ENCODE data around the gene TADA1. TPM values are rescaled to one million over a fixed set of nuclear protein-coding genes. Genes with fewer than 3 reads are reported as not detected.

TADA1 gene
- polyA plus RNA-seq, 1 of the 3 experiments (the other 2 are of a cell fraction): 9.3 TPM

DNA sequence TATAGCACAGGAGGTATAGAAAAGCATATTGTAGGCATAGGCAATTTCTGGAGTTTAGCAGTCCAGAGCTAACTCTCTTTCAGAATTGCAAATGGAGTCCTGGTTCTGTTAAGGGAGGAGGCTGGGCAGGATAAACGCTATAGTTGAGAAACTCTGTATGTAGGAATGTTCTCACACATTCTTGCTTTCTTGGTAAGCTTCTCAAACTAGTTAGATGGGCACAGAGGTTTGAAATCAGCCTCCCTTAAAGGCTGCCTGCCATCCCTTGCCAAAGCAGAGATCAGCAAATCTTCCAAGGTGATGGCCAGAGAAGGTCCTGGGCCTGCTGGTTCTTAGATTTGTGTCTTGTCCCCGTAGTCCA lies 42.9 kb upstream of the TADA1 start:
- Histone ChIP-seq H3K36me3 (replicated peaks in 1 of 2; ENCODE audit: control insufficient read depth in 1 of 2, insufficient read depth in 2 of 2, low read length in 1 of 2) (no peaks in the 10 kb centered on the region), H3K9ac (no peak overlapping the region), H3K4me2 (no peak overlapping the region), H3K27ac (ENCODE audit: low read depth in 2 of 2, low read length in 1 of 2) (no peak overlapping the region), H3K27me3 (ENCODE audit: insufficient read depth) (peaks cover 44% of the 10 kb centered on the region), H3F3A (replicated peaks; ENCODE audit: insufficient read depth) (no peaks in the 10 kb centered on the region), H3K9me2 (no peaks in the 10 kb centered on the region), H3K9me3 (no peaks in the 10 kb centered on the region), H3K79me2 (ENCODE audit: insufficient read depth) (no peaks in the 10 kb centered on the region), H3K4me1 (ENCODE audit: control insufficient read depth in 1 of 2, insufficient read depth in 2 of 2, low read depth in 1 of 2, low read length in 1 of 2) (no peaks in the 10 kb centered on the region; a peak in 1 of 4 replicates), H3K4me3 (ENCODE audit: low read depth in 2 of 2, low read length in 1 of 2) (no peak overlapping the region), H2AFZ (ENCODE audit: low read depth) (no peak overlapping the region), H4K20me1 (ENCODE audit: insufficient read depth) (no peaks in the 10 kb centered on the region)
- no peak for TF ChIP-seq RAD21 (IDR thresholded peaks at IDR 0.05; ENCODE audit: low read length)
- no peak for TF ChIP-seq GABPA (IDR thresholded peaks at IDR 0.05; ENCODE audit: low read depth)
- TF ChIP-seq MEF2A (IDR thresholded peaks at IDR 0.05; ENCODE audit: borderline replicate concordance, low read depth): no peak
- TF ChIP-seq POLR2AphosphoS5 (IDR thresholded peaks at IDR 0.05; ENCODE audit: low read depth, low read length): no peak
- TF ChIP-seq RXRA (IDR thresholded peaks at IDR 0.05; ENCODE audit: borderline replicate concordance, low read depth): no peak
- TF ChIP-seq NFIC (IDR thresholded peaks at IDR 0.05; ENCODE audit: borderline replicate concordance): no peak
- TF ChIP-seq, protein P1, sequence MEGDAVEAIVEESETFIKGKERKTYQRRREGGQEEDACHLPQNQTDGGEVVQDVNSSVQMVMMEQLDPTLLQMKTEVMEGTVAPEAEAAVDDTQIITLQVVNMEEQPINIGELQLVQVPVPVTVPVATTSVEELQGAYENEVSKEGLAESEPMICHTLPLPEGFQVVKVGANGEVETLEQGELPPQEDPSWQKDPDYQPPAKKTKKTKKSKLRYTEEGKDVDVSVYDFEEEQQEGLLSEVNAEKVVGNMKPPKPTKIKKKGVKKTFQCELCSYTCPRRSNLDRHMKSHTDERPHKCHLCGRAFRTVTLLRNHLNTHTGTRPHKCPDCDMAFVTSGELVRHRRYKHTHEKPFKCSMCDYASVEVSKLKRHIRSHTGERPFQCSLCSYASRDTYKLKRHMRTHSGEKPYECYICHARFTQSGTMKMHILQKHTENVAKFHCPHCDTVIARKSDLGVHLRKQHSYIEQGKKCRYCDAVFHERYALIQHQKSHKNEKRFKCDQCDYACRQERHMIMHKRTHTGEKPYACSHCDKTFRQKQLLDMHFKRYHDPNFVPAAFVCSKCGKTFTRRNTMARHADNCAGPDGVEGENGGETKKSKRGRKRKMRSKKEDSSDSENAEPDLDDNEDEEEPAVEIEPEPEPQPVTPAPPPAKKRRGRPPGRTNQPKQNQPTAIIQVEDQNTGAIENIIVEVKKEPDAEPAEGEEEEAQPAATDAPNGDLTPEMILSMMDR (IDR thresholded peaks at IDR 0.05): no peak
- no peak for TF ChIP-seq EP300 (IDR thresholded peaks at IDR 0.05; ENCODE audit: borderline replicate concordance in 1 of 2, low read depth in 1 of 2, low read length in 1 of 2)
- no peak for TF ChIP-seq SMC3 (IDR thresholded peaks at IDR 0.05; ENCODE audit: low read depth, low read length)
- TF ChIP-seq, protein P2, sequence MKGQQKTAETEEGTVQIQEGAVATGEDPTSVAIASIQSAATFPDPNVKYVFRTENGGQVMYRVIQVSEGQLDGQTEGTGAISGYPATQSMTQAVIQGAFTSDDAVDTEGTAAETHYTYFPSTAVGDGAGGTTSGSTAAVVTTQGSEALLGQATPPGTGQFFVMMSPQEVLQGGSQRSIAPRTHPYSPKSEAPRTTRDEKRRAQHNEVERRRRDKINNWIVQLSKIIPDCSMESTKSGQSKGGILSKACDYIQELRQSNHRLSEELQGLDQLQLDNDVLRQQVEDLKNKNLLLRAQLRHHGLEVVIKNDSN (IDR thresholded peaks at IDR 0.05; ENCODE audit: borderline replicate concordance, low read depth): no peak
- TF ChIP-seq, protein P3, sequence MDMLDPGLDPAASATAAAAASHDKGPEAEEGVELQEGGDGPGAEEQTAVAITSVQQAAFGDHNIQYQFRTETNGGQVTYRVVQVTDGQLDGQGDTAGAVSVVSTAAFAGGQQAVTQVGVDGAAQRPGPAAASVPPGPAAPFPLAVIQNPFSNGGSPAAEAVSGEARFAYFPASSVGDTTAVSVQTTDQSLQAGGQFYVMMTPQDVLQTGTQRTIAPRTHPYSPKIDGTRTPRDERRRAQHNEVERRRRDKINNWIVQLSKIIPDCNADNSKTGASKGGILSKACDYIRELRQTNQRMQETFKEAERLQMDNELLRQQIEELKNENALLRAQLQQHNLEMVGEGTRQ (IDR thresholded peaks at IDR 0.05; ENCODE audit: borderline replicate concordance, low read depth, low read length): no peak
- TF ChIP-seq TCF12 (IDR thresholded peaks at IDR 0.05): no peak
- no peak for TF ChIP-seq TEAD4 (IDR thresholded peaks at IDR 0.05; ENCODE audit: borderline replicate concordance, insufficient read depth)
- TF ChIP-seq FOXJ3 (CRISPR knock-in tag; IDR thresholded peaks at IDR 0.05): no peak
- TF ChIP-seq, protein P4, sequence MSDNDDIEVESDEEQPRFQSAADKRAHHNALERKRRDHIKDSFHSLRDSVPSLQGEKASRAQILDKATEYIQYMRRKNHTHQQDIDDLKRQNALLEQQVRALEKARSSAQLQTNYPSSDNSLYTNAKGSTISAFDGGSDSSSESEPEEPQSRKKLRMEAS (IDR thresholded peaks at IDR 0.05; ENCODE audit: low read depth): no peak
- no peak for TF ChIP-seq GATA2 (CRISPR knock-in tag; IDR thresholded peaks at IDR 0.05)
- DNase-seq: no peak
- WGBS (ENCODE audit: low lambda C conversion rate): 9% methylated on average over 2 of the region's 2 CpGs
- ChIA-PET POLR2A (no interaction called here), CTCF (interaction anchor here (1.6 to 22.1 kb wide), 3 partner anchors 9 to 139 kb away, joined by 4 to 769 read pairs (median 36); no protein-coding TSS in a partner anchor)

All from SK-N-SH (cell line).